K562 (cell line): ENCODE data around the gene CCDC15. TPM values are rescaled to one million over a fixed set of nuclear protein-coding genes. Genes with fewer than 3 reads are reported as not detected.
A peak's percentile ranks its signal among the peaks of the same experiment; 100 is the strongest.

Source experiments
- MITF ChIP-seq: IDR thresholded peaks from 2 replicates; pipeline ENCODE4 v1.6.1; 2014; ENCODE audit warnings: antibody characterized with exemption
- NR1H2 ChIP-seq: sonication (generic); formaldehyde crosslinking; IDR thresholded peaks from 2 replicates; pipeline ENCODE4 v1.4.0; 2020; ENCODE audit warnings: mild to moderate bottlenecking, missing genetic modification reagents
- PHB2 ChIP-seq: fragments of 450-650 bp; IDR thresholded peaks from 2 replicates; pipeline ENCODE4 v1.6.1; 2017; ENCODE audit warnings: low read depth
- RFX1 ChIP-seq: fragments of 450-650 bp; IDR thresholded peaks from 2 replicates; pipeline ENCODE4 v1.6.1; 2016; ENCODE audit warnings: mild to moderate bottlenecking, moderate library complexity
- TAF9B ChIP-seq: fragments of 450-650 bp; IDR thresholded peaks from 2 replicates; pipeline ENCODE4 v1.6.1; 2018; ENCODE audit warnings: mild to moderate bottlenecking; ENCODE audit not compliant: partially characterized antibody
- ZHX1 ChIP-seq: fragments of 150-350 bp; conservative IDR thresholded peaks from 2 replicates; pipeline ENCODE4 v1.6.1; 2014; ENCODE audit warnings: low read length
- ZNF121 ChIP-seq: sonication (generic); formaldehyde crosslinking; conservative IDR thresholded peaks from 2 replicates; pipeline ENCODE4 v1.8.0; 2022; ENCODE audit warnings: missing genetic modification reagents
- ZNF146 ChIP-seq: IDR thresholded peaks from one replicate; pipeline ENCODE4 v1.6.1; 2018; ENCODE audit warnings: missing compliant biosample characterization; ENCODE audit not compliant: unreplicated experiment
- ZNF274 ChIP-seq: IDR thresholded peaks from 2 replicates; pipeline ENCODE4 v1.6.1; 2011; ENCODE audit warnings: low read depth, mild to moderate bottlenecking, low read length, moderate library complexity, borderline replicate concordance
- ZNF644 ChIP-seq: fragments of 200-800 bp; sonication (Bioruptor generic); IDR thresholded peaks from 2 replicates; pipeline ENCODE4 v1.6.1; 2016; ENCODE audit warnings: low read depth, missing genetic modification characterization, missing compliant biosample characterization
- ZNF740 ChIP-seq, 3 experiments: fragments of 200-800 bp in 1 of 3; sonication (Bioruptor generic) in 1 of 3; sonication (generic) in 1 of 3; formaldehyde crosslinking in 1 of 3; IDR thresholded peaks; 2 replicates each; pipeline versions ENCODE4 v1.6.1 to v1.8.0; 2016 to 2022; ENCODE audit warnings: mild to moderate bottlenecking in 2 of 3, missing compliant biosample characterization in 2 of 3, missing genetic modification characterization in 2 of 3, missing genetic modification reagents in 1 of 3
- ZNF764 ChIP-seq: fragments of 250-450 bp; sonication (Bioruptor Pico); IDR thresholded peaks from 2 replicates; pipeline ENCODE4 v1.4.0; 2020; ENCODE audit warnings: low read depth, mild to moderate bottlenecking, moderate library complexity
- polyA plus RNA-seq, 8 experiments: library from polyadenylated mRNA; depleted of rRNA in 4 of 8; stranded (reverse) in 5 of 8; unstranded in 3 of 8; fragments of >200 nt; fragmentation: Nextera tagmentation in 2 of 8; fragmentation: Illumina TruSeq in 1 of 8; extraction: Ambion mirVana in 2 of 8; extraction: Trizol in 1 of 8; gene quantifications; 2 replicates each; pipeline versions ENCODE4 v1.2.1 to v1.2.3, GENCODE V29; 2011 to 2014; ENCODE audit warnings: inconsistent platforms in 1 of 8, missing spikeins in 1 of 8
- total RNA-seq, 7 experiments: library from RNA; depleted of rRNA in 6 of 7; stranded (reverse); fragments of >200 nt in 6 of 7; fragmentation: Illumina TruSeq in 2 of 7; extraction: Trizol in 2 of 7; gene quantifications; 2 replicates each; pipeline versions ENCODE4 v1.2.1 to v1.2.3, GENCODE V29; 2011 to 2021; ENCODE audit warnings: low replicate concordance in 1 of 7

CCDC15 gene
- total and polyA plus RNA-seq, 9 of the 15 experiments (the other 6 are each of a cell fraction or from before 2014, with no cell fraction given) = 1.9 to 9.2 (median 3.9) TPM

GRCh38 chr11:124953753-124954589, at the start of gene CCDC15 (continued):
- TF ChIP-seq RFX1 (0 out of 2 replicates have a peak, but pooled peaks have one; percentile 9), ZNF644 (tag) (no peak), ZNF121 (CRISPR knock-in tag) (no peak), TAF9B (peak; percentile 52), NR1H2 (CRISPR knock-in tag) (no peak), ZHX1 (peak; percentile 34; the same call in 1 of the 2 replicates), ZNF274 (no peak), ZNF740 (CRISPR knock-in tag; IDR thresholded peaks at IDR 0.05) (no peak), ZNF740 (tag; IDR thresholded peaks at IDR 0.05) (no peak), ZNF764 (CRISPR knock-in tag) (no peak), MITF (no peak), PHB2 (0 out of 2 replicates have a peak, but pooled peaks have one; percentile 15), ZNF146 (CRISPR knock-in tag) (no peak)
